HG03103 (cell line): ENCODE measurements around the gene ITGAX.

Source experiments
- ATAC-seq: cut with Tn5 transposase; IDR thresholded peaks from one replicate; pipeline ENCODE4 v1.9.1; 2021; ENCODE audit warnings: low read depth; ENCODE audit not compliant: unreplicated experiment

ITGAX gene

DNA sequence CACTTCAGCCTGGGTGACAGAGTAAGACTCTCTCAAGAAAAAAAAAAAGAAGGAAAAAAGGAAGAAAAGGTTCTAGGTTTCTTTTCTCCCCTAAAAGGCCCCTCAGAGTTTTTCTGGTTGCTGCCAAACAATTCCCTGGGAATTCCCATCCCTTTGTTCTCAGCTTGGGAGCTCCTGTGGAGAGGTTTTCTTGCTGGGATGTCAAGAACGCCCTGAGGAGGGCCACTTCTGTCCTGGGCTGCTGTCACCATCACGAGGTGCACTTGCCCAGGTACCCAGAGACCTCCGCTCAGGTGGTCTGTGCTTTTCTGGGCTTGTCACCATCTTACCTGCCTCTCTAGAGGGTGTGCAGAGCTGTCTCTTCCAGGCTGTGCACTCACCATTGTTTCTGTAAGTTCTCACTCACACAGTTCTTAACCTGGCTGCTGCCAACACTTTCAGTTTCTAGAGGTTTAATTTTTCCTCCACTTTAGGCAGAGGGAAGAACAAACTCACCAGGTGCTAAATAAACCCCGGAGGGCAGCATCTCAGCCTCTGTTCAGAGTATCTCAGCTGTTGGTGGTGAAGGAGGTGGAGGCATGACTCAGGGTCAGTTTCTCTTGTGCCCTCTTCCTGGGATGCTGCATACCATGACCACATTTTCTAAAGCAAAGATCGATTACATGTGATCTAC, 75.5 kb downstream of the ITGAX start:
- ATAC-seq = no peak
